Measurements from ENCODE around the gene FARP1.

- TF ChIP-seq POLR2A (IDR thresholded peaks at IDR 0.05) (no peak), CTCF (IDR thresholded peaks at IDR 0.05) (no peak), POLR2AphosphoS5 (IDR thresholded peaks at IDR 0.05) (no peak), EP300 (IDR thresholded peaks at IDR 0.05) (no peak)
Measured at GRCh38 chr13:98328511-98328910, 185.6 kb downstream of the FARP1 start.

Data from suprapubic skin (tissue), 4 donors.